ENCODE results near the gene HTR7.
A peak's percentile ranks its signal among the peaks of the same experiment; 100 is the strongest.
"Not testable (repeated sequence)": the region's sequence is repeated elsewhere in the genome, so short reads cannot be mapped to it uniquely, and the experiment has no call there.

Gene HTR7

DNA sequence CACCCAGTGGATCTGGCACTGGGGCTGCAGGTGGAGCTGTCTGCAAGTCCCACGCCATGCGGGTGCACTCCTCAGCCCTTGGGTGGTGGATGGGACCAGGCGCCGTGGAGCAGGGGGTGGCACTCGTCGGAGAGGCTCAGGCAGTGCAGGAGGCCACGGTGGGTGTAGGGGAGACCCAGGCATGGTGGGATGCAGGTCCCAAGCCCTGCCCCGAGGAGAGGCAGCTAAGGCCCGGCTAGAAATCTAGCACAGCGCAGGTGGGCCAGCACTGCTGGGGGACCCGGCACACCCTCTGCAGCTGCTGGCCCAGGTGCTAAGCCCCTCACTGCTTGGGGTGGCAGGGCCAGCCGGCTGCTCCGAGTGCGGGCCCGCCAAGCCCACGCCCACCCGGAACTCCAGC lies 25.7 kb downstream of the HTR7 start:
- H3K4me1 ChIP-seq (ENCODE audit: control insufficient read depth, insufficient read depth, low read length): no peaks in the 10 kb centered on the region
- peaks cover 3% of the 10 kb centered on the region; the same call in 1 of the 2 replicates for H3K9me3 ChIP-seq (ENCODE audit: control insufficient read depth, insufficient read depth, low read length)
- H3K9ac ChIP-seq (ENCODE audit: low read depth, low read length): no peak overlapping the region
- no peak overlapping the region for H3K4me3 ChIP-seq (ENCODE audit: low read depth, low read length)
- H3K36me3 ChIP-seq (ENCODE audit: control insufficient read depth, insufficient read depth, low read length): no peaks in the 10 kb centered on the region
- no peaks in the 10 kb centered on the region for H3K27me3 ChIP-seq (ENCODE audit: control insufficient read depth, insufficient read depth, low read length)
- no peak overlapping the region for H3K27ac ChIP-seq (ENCODE audit: low read depth, low read length)

DNA sequence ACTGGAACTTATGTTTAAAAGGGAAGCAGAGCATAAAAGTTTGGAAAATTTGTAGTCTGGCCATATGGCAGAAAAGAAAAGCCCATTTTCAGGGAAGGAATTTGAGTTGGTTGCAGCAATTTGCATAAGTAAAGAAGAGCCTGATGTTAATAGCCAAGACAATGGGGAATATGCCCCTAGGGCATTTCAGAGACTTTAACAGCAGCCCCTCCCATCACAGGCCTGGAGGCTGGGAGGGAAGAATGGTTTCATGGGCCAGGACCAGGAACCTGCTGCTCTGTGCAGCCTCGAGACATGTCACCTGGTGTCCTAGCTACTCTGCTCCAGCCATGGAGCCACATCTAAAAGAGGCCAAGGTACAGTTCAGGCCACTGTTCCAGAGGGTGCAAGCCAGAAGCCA lies 35.3 kb downstream of the HTR7 start:
- H3K36me3 ChIP-seq (ENCODE audit: control insufficient read depth, insufficient read depth, low read length): no peaks in the 10 kb centered on the region
- H3K9me3 ChIP-seq (ENCODE audit: control insufficient read depth, insufficient read depth, low read length): peaks cover 32% of the 10 kb centered on the region
- peaks cover 10% of the 10 kb centered on the region; the same call in 1 of the 2 replicates for H3K4me1 ChIP-seq (ENCODE audit: control insufficient read depth, insufficient read depth, low read length)
- no peaks in the 10 kb centered on the region for H3K27me3 ChIP-seq (ENCODE audit: control insufficient read depth, insufficient read depth, low read length)
- H3K27ac ChIP-seq (ENCODE audit: low read depth, low read length): no peak overlapping the region
- no peak overlapping the region for H3K4me3 ChIP-seq (ENCODE audit: low read depth, low read length)
- H3K9ac ChIP-seq (ENCODE audit: low read depth, low read length): no peak overlapping the region

DNA sequence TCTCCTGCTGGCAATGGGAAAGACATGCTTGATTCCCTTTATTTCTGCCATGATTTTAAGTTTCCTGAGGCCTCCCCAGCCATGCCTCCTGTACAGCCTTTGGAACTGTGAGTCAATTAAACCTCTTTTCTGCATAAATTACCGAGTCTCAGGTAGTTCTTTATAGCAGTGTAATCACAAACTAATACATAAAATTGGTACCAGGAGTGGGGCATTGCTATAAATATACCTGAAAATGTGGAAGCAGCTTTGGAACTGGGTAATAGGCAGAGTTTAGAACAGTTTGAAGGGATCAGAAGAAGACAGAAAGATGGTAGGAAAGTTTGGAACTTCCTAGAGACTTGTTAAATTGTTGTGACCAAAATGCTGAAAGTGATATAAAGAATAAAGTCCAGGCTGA lies 36.0 kb downstream of the HTR7 start:
- Histone ChIP-seq H3K9me3 (ENCODE audit: control insufficient read depth, insufficient read depth, low read length) (peaks cover 29% of the 10 kb centered on the region), H3K4me1 (ENCODE audit: control insufficient read depth, insufficient read depth, low read length) (peaks cover 13% of the 10 kb centered on the region; the same call in 1 of the 2 replicates)
- H3K27me3 ChIP-seq (ENCODE audit: control insufficient read depth, insufficient read depth, low read length); H3K4me3 ChIP-seq (ENCODE audit: low read depth, low read length); H3K9ac ChIP-seq (ENCODE audit: low read depth, low read length); H3K36me3 ChIP-seq (ENCODE audit: control insufficient read depth, insufficient read depth, low read length); H3K27ac ChIP-seq (ENCODE audit: low read depth, low read length): not testable (repeated sequence)

DNA sequence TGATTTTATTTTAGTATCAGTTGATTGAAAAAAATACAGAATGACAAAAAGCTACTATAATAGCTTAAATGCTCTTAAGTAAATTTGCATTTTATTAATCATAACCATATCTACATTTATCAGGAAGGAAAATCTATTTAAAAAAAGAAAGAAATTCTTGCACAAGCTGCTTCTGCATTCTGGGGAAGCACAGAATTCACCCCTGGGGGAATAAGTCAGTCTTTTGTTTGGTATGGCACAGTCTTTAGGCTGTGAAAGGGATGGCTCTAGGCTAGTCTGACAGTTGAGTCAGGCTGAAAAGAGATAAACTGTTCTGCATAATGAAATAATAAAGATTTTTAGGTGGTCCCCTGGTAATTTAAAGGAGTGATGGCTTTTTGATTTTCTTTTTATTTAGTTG lies 37.9 kb downstream of the HTR7 start:
- H3K27me3 ChIP-seq (ENCODE audit: control insufficient read depth, insufficient read depth, low read length): no peaks in the 10 kb centered on the region
- H3K4me1 ChIP-seq (ENCODE audit: control insufficient read depth, insufficient read depth, low read length): peaks cover 13% of the 10 kb centered on the region; the same call in 1 of the 2 replicates
- no peak overlapping the region for H3K9ac ChIP-seq (ENCODE audit: low read depth, low read length)
- H3K9me3 ChIP-seq (ENCODE audit: control insufficient read depth, insufficient read depth, low read length): peaks cover 28% of the 10 kb centered on the region
- H3K27ac ChIP-seq (ENCODE audit: low read depth, low read length): no peak overlapping the region
- no peaks in the 10 kb centered on the region for H3K36me3 ChIP-seq (ENCODE audit: control insufficient read depth, insufficient read depth, low read length)
- H3K4me3 ChIP-seq (ENCODE audit: low read depth, low read length): no peak overlapping the region

- Histone ChIP-seq H3K27me3 (ENCODE audit: control insufficient read depth, insufficient read depth, low read length) (no peaks in the 10 kb centered on the region), H3K27ac (ENCODE audit: low read depth, low read length) (no peak overlapping the region), H3K4me3 (ENCODE audit: low read depth, low read length) (no peak overlapping the region), H3K9me3 (ENCODE audit: control insufficient read depth, insufficient read depth, low read length) (peaks cover 33% of the 10 kb centered on the region), H3K36me3 (ENCODE audit: control insufficient read depth, insufficient read depth, low read length) (no peaks in the 10 kb centered on the region), H3K4me1 (ENCODE audit: control insufficient read depth, insufficient read depth, low read length) (peaks cover 13% of the 10 kb centered on the region; the same call in 1 of the 2 replicates), H3K9ac (ENCODE audit: low read depth, low read length) (no peak overlapping the region)
These were observed 39.1 kb downstream of the HTR7 start for GRCh38 chr10:90818736-90819135.

DNA sequence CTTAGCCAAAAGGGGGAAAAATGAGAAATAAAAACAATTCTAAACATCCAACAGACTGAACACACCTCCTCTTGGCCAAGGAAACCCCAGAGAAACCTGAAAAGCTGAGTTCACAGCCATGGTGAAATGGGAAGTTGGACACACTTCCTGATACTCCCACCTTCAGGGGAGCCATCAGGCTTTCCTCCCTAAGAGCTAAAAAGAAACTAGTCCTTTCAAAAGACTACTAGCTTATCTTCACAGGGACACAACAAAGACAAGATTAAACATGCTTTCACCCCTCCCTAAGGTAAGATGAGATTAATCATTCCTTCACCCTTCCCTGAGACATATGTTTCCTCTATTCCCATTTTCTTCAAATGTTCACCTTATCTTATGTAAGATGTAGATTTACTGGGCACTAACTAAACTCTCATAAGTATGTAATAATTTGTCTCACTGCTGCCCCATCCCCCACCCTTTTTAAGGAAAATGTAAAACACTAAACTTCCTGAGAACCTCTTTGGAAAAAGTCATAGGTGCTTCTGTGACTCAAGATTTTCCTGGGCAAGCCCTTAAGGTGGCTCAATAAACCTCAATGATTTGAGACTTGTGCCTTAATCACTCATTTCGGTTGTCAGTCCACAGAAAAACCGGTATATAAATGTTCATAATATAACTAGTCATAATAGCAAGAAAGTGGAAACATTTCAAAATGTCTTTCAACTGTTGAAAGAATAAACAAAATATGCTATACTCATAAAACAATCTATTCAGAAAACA lies 40.5 kb downstream of the HTR7 start:
- Histone ChIP-seq H3K36me3 (ENCODE audit: control insufficient read depth, insufficient read depth, low read length) (no peaks in the 10 kb centered on the region), H3K9me3 (ENCODE audit: control insufficient read depth, insufficient read depth, low read length) (peaks cover 26% of the 10 kb centered on the region), H3K9ac (ENCODE audit: low read depth, low read length) (no peak overlapping the region), H3K27me3 (ENCODE audit: control insufficient read depth, insufficient read depth, low read length) (no peaks in the 10 kb centered on the region), H3K4me3 (ENCODE audit: low read depth, low read length) (no peak overlapping the region), H3K4me1 (ENCODE audit: control insufficient read depth, insufficient read depth, low read length) (peaks cover 16% of the 10 kb centered on the region; the same call in 1 of the 2 replicates), H3K27ac (ENCODE audit: low read depth, low read length) (peak overlapping the region; percentile 26)

GRCh38 chr10:90816466-90816865 lies 41.4 kb downstream of the HTR7 start:
- H3K9me3 ChIP-seq (ENCODE audit: control insufficient read depth, insufficient read depth, low read length): peaks cover 18% of the 10 kb centered on the region
- no peak overlapping the region for H3K27ac ChIP-seq (ENCODE audit: low read depth, low read length)
- H3K36me3 ChIP-seq (ENCODE audit: control insufficient read depth, insufficient read depth, low read length): no peaks in the 10 kb centered on the region
- no peaks in the 10 kb centered on the region for H3K27me3 ChIP-seq (ENCODE audit: control insufficient read depth, insufficient read depth, low read length)
- no peak overlapping the region for H3K9ac ChIP-seq (ENCODE audit: low read depth, low read length)
- H3K4me3 ChIP-seq (ENCODE audit: low read depth, low read length): no peak overlapping the region
- H3K4me1 ChIP-seq (ENCODE audit: control insufficient read depth, insufficient read depth, low read length): peaks cover 16% of the 10 kb centered on the region; the same call in 1 of the 2 replicates

DNA sequence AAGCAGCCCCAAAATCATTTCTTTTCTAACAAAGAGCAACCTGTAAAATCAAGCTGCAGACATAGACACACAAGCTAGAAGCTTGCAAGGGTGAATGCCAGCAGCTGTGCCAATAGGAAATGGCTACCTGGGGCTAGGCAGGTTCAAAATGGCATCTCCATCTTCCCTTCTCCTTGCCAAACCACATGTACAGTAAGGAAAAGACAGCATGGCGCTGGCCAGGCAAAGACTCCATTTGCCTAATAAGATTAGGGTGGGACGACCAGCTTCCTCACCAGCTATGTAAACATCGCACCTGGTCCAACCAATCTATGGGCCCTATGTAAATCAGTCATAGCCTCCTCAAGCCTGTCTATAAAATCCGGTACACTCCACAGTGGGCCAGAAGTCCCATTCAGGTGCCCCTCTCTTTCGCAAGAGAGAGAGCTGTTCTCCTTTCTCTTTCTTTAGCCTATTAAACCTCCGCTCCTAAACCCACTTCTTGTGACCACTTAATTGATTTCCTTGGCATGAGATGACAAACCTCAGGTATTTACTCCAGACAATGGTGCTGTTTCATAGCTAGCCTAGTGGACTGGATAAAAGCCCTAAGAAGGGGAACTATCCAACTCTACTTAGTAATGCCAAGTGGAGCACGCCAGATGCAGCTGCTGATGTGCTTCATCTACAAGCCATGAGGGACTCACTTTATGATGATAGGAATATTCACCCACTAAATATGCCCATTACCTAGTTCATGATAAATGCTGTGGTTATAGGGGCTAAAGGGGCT lies 44.1 kb downstream of the HTR7 start:
- no peaks in the 10 kb centered on the region for H3K36me3 ChIP-seq (ENCODE audit: control insufficient read depth, insufficient read depth, low read length)
- peaks cover 16% of the 10 kb centered on the region for H3K9me3 ChIP-seq (ENCODE audit: control insufficient read depth, insufficient read depth, low read length)
- no peak overlapping the region for H3K4me3 ChIP-seq (ENCODE audit: low read depth, low read length)
- H3K27ac ChIP-seq (ENCODE audit: low read depth, low read length): peak overlapping the region; percentile 85
- H3K9ac ChIP-seq (ENCODE audit: low read depth, low read length): no peak overlapping the region
- H3K4me1 ChIP-seq (ENCODE audit: control insufficient read depth, insufficient read depth, low read length): peaks cover 6% of the 10 kb centered on the region; the same call in 1 of the 2 replicates
- H3K27me3 ChIP-seq (ENCODE audit: control insufficient read depth, insufficient read depth, low read length): no peaks in the 10 kb centered on the region

DNA sequence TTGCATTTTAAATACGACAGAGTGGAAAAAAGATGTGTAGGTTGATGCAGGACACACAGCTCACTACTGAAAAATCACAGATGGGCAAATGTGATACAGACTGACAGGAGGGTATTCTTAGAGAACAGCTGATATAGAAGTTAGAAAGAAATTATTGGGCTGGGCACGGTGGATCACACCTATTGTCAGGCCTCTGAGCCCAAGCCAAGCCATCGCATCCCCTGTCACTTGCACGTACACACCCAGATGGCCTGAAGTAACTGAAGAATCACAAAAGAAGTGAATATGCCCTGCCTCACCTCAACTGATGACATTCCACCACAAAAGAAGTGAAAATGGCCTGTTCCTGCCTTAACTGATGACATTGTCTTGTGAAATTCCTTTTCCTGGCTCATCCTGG lies 50.7 kb downstream of the HTR7 start:
- Histone ChIP-seq H3K4me3 (ENCODE audit: low read depth, low read length) (peak overlapping the region; percentile 5; the same call in 1 of the 2 replicates), H3K9me3 (ENCODE audit: control insufficient read depth, insufficient read depth, low read length) (peaks cover 24% of the 10 kb centered on the region), H3K4me1 (ENCODE audit: control insufficient read depth, insufficient read depth, low read length) (peaks cover 20% of the 10 kb centered on the region), H3K27ac (ENCODE audit: low read depth, low read length) (peak overlapping the region; percentile 26)
- H3K9ac ChIP-seq (ENCODE audit: low read depth, low read length); H3K36me3 ChIP-seq (ENCODE audit: control insufficient read depth, insufficient read depth, low read length); H3K27me3 ChIP-seq (ENCODE audit: control insufficient read depth, insufficient read depth, low read length): not testable (repeated sequence)

- peak overlapping the region; percentile 5; the same call in 1 of the 2 replicates for H3K4me3 ChIP-seq (ENCODE audit: low read depth, low read length)
- H3K9ac ChIP-seq (ENCODE audit: low read depth, low read length): no peak overlapping the region
- H3K27ac ChIP-seq (ENCODE audit: low read depth, low read length): peak overlapping the region; percentile 26
These were observed 51.2 kb downstream of the HTR7 start for GRCh38 chr10:90806677-90807076.

DNA sequence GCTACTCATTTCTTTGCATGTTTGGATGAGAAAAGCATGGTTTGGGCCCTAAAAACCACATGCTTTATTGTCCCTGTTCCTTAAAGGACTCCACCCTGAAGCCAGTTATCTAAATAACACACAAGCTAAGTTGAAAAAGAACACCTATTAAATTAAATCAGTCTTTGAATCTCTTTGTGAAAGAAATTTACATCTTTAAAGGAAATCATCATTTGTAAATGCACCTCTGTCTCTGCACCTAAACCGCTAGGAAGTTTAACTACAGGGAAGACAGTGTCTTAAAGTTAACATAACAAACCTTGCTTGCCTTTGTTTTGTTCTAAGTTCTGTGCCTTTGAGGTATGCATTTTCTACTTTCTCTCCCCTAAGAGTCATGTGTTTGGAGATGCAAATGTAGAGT lies 52.6 kb downstream of the HTR7 start:
- no peaks in the 10 kb centered on the region; the same call in 1 of the 2 replicates for H3K27me3 ChIP-seq (ENCODE audit: control insufficient read depth, insufficient read depth, low read length)
- H3K36me3 ChIP-seq (ENCODE audit: control insufficient read depth, insufficient read depth, low read length): no peaks in the 10 kb centered on the region; the same call in 1 of the 2 replicates
- peak overlapping the region; percentile 34 for H3K4me3 ChIP-seq (ENCODE audit: low read depth, low read length)
- no peak overlapping the region for H3K9ac ChIP-seq (ENCODE audit: low read depth, low read length)
- peaks cover 20% of the 10 kb centered on the region for H3K4me1 ChIP-seq (ENCODE audit: control insufficient read depth, insufficient read depth, low read length)
- H3K27ac ChIP-seq (ENCODE audit: low read depth, low read length): peak overlapping the region; percentile 93
- peaks cover 24% of the 10 kb centered on the region for H3K9me3 ChIP-seq (ENCODE audit: control insufficient read depth, insufficient read depth, low read length)

More at GRCh38 chr10:90806677-90807076, 51.2 kb downstream of the HTR7 start:
- no peaks in the 10 kb centered on the region; the same call in 1 of the 2 replicates for H3K27me3 ChIP-seq (ENCODE audit: control insufficient read depth, insufficient read depth, low read length)
- H3K4me1 ChIP-seq (ENCODE audit: control insufficient read depth, insufficient read depth, low read length): peaks cover 20% of the 10 kb centered on the region
- no peaks in the 10 kb centered on the region; the same call in 1 of the 2 replicates for H3K36me3 ChIP-seq (ENCODE audit: control insufficient read depth, insufficient read depth, low read length)
- peaks cover 24% of the 10 kb centered on the region for H3K9me3 ChIP-seq (ENCODE audit: control insufficient read depth, insufficient read depth, low read length)

All from HUES48 (cell line).